Measurements from ENCODE around the gene DYNLT3.

DYNLT3 gene

GRCh38 chrX:37817176-37817575 is 30.2 kb downstream of the DYNLT3 start:
- Histone ChIP-seq H2BK15ac (ENCODE audit: low read depth, poor library complexity, severe bottlenecking) (no peak overlapping the region), H2BK5ac (ENCODE audit: low read depth, low read length, poor library complexity, severe bottlenecking) (no peak overlapping the region), H3K18ac (ENCODE audit: low read depth in 1 of 2, low read length in 2 of 2) (no peak overlapping the region), H4K91ac (ENCODE audit: low read length) (no peak overlapping the region), H3K4ac (ENCODE audit: low read depth in 1 of 2, low read length in 2 of 2) (no peak overlapping the region), H4K8ac (ENCODE audit: low read length) (no peak overlapping the region), H2BK12ac (ENCODE audit: low read length in 2 of 2) (no peak overlapping the region), H3K27me3 (ENCODE audit: control insufficient read depth in 1 of 2, insufficient read depth in 1 of 2, low read length in 2 of 2) (peaks cover 0 to 19% of the 10 kb centered on the region in 2 experiments), H2BK120ac (ENCODE audit: low read depth, low read length) (no peak overlapping the region), H3K9ac (ENCODE audit: low read length) (no peak overlapping the region), H2AK5ac (ENCODE audit: low read length, severe bottlenecking) (no peak overlapping the region), H3K9me3 (ENCODE audit: control insufficient read depth, low read length) (no peaks in the 10 kb centered on the region), H2AFZ (ENCODE audit: low read depth, low read length) (no peak overlapping the region), H3K27ac (ENCODE audit: low read length, poor library complexity, severe bottlenecking) (no peak overlapping the region), H3K36me3 (ENCODE audit: control insufficient read depth in 1 of 2, insufficient read depth in 2 of 2, low read depth in 1 of 2, low read length in 2 of 2) (no peaks in the 10 kb centered on the region), H3K14ac (ENCODE audit: low read length in 2 of 2) (no peak overlapping the region), H3K4me2 (ENCODE audit: low read length, poor library complexity, severe bottlenecking) (no peak overlapping the region), H3K79me1 (replicated peaks; ENCODE audit: low read length, poor library complexity, severe bottlenecking) (no peaks in the 10 kb centered on the region), H3K23ac (ENCODE audit: low read length in 2 of 2) (no peak overlapping the region), H3K4me3 (ENCODE audit: insufficient read depth in 1 of 2, low read depth in 1 of 2, low read length in 2 of 2) (no peak overlapping the region), H3K4me1 (ENCODE audit: control insufficient read depth, insufficient read depth, low read depth, low read length) (no peaks in the 10 kb centered on the region)
- no peak for DNase-seq
- 95% methylated on average over 2 of the region's 2 CpGs for WGBS

- no peak overlapping the region for H2BK15ac ChIP-seq (ENCODE audit: low read depth, poor library complexity, severe bottlenecking)
- H2BK120ac ChIP-seq (ENCODE audit: low read depth, low read length), result no peak overlapping the region
- no peaks in the 10 kb centered on the region for H3K9me3 ChIP-seq (ENCODE audit: control insufficient read depth, low read length)
- H3K4me1 ChIP-seq (ENCODE audit: control insufficient read depth, insufficient read depth, low read depth, low read length), result no peaks in the 10 kb centered on the region
- H3K14ac ChIP-seq (ENCODE audit: low read length in 2 of 2), result no peak overlapping the region
- no peak overlapping the region for H2AFZ ChIP-seq (ENCODE audit: low read depth, low read length)
- 89% methylated on average over 3 of the region's 4 CpGs for WGBS
- H2AK5ac ChIP-seq (ENCODE audit: low read length, severe bottlenecking), result no peak overlapping the region
- no peak overlapping the region for H3K27ac ChIP-seq (ENCODE audit: low read length, poor library complexity, severe bottlenecking)
- H4K91ac ChIP-seq (ENCODE audit: low read length), result no peak overlapping the region
- H3K4ac ChIP-seq (ENCODE audit: low read depth in 1 of 2, low read length in 2 of 2), result no peak overlapping the region
- H3K23ac ChIP-seq (ENCODE audit: low read length in 2 of 2), result no peak overlapping the region
- H3K18ac ChIP-seq (ENCODE audit: low read depth in 1 of 2, low read length in 2 of 2), result no peak overlapping the region
- no peak overlapping the region for H3K4me3 ChIP-seq (ENCODE audit: insufficient read depth in 1 of 2, low read depth in 1 of 2, low read length in 2 of 2)
- no peak for DNase-seq
- H3K9ac ChIP-seq (ENCODE audit: low read length), result no peak overlapping the region
- no peak overlapping the region for H4K8ac ChIP-seq (ENCODE audit: low read length)
- H3K27me3 ChIP-seq (ENCODE audit: control insufficient read depth in 1 of 2, insufficient read depth in 1 of 2, low read length in 2 of 2), result peaks cover 0 to 23% of the 10 kb centered on the region in 2 experiments
- H3K36me3 ChIP-seq (ENCODE audit: control insufficient read depth in 1 of 2, insufficient read depth in 2 of 2, low read depth in 1 of 2, low read length in 2 of 2), result no peaks in the 10 kb centered on the region
- no peak overlapping the region for H2BK12ac ChIP-seq (ENCODE audit: low read length in 2 of 2)
- no peak overlapping the region for H2BK5ac ChIP-seq (ENCODE audit: low read depth, low read length, poor library complexity, severe bottlenecking)
- H3K4me2 ChIP-seq (ENCODE audit: low read length, poor library complexity, severe bottlenecking), result no peak overlapping the region
- H3K79me1 ChIP-seq (replicated peaks; ENCODE audit: low read length, poor library complexity, severe bottlenecking), result no peaks in the 10 kb centered on the region
Measured at GRCh38 chrX:37816766-37817165, 30.6 kb downstream of the DYNLT3 start.

GRCh38 chrX:37815366-37815765 is 32.0 kb downstream of the DYNLT3 start:
- WGBS, result 100% methylated on average over 1 of the region's 5 CpGs
- Histone ChIP-seq H3K9ac (ENCODE audit: low read length) (no peak overlapping the region), H2BK12ac (ENCODE audit: low read length in 2 of 2) (no peak overlapping the region)

GRCh38 chrX:37813570-37813969 is 33.8 kb downstream of the DYNLT3 start:
- no peaks in the 10 kb centered on the region for H3K79me1 ChIP-seq (replicated peaks; ENCODE audit: low read length, poor library complexity, severe bottlenecking)
- no peaks in the 10 kb centered on the region for H3K4me1 ChIP-seq (ENCODE audit: control insufficient read depth, insufficient read depth, low read depth, low read length)
- no peak overlapping the region for H2BK5ac ChIP-seq (ENCODE audit: low read depth, low read length, poor library complexity, severe bottlenecking)
- no peak overlapping the region for H2AFZ ChIP-seq (ENCODE audit: low read depth, low read length)
- no peak overlapping the region for H3K4ac ChIP-seq (ENCODE audit: low read depth in 1 of 2, low read length in 2 of 2)
- H4K8ac ChIP-seq (ENCODE audit: low read length), result no peak overlapping the region
- H3K27me3 ChIP-seq (ENCODE audit: control insufficient read depth in 1 of 2, insufficient read depth in 1 of 2, low read length in 2 of 2), result peaks cover 0 to 36% of the 10 kb centered on the region in 2 experiments
- no peak overlapping the region for H3K4me2 ChIP-seq (ENCODE audit: low read length, poor library complexity, severe bottlenecking)
- H2BK120ac ChIP-seq (ENCODE audit: low read depth, low read length), result no peak overlapping the region
- H3K27ac ChIP-seq (ENCODE audit: low read length, poor library complexity, severe bottlenecking), result no peak overlapping the region
- H3K9me3 ChIP-seq (ENCODE audit: control insufficient read depth, low read length), result no peaks in the 10 kb centered on the region
- no peak overlapping the region for H3K23ac ChIP-seq (ENCODE audit: low read length in 2 of 2)
- no peak overlapping the region for H3K18ac ChIP-seq (ENCODE audit: low read depth in 1 of 2, low read length in 2 of 2)
- no peak overlapping the region for H3K14ac ChIP-seq (ENCODE audit: low read length in 2 of 2)
- no peak for DNase-seq
- no peak overlapping the region for H2AK5ac ChIP-seq (ENCODE audit: low read length, severe bottlenecking)
- WGBS, result no CpG with 5 or more reads among the region's 4 CpGs
- no peak overlapping the region for H3K9ac ChIP-seq (ENCODE audit: low read length)
- H3K4me3 ChIP-seq (ENCODE audit: insufficient read depth in 1 of 2, low read depth in 1 of 2, low read length in 2 of 2), result no peak overlapping the region
- H2BK12ac ChIP-seq (ENCODE audit: low read length in 2 of 2), result no peak overlapping the region
- H3K36me3 ChIP-seq (ENCODE audit: control insufficient read depth in 1 of 2, insufficient read depth in 2 of 2, low read depth in 1 of 2, low read length in 2 of 2), result no peaks in the 10 kb centered on the region
- H2BK15ac ChIP-seq (ENCODE audit: low read depth, poor library complexity, severe bottlenecking), result no peak overlapping the region
- no peak overlapping the region for H4K91ac ChIP-seq (ENCODE audit: low read length)

More at GRCh38 chrX:37815366-37815765, 32.0 kb downstream of the DYNLT3 start:
- no peak overlapping the region for H3K4me2 ChIP-seq (ENCODE audit: low read length, poor library complexity, severe bottlenecking)
- H3K4ac ChIP-seq (ENCODE audit: low read depth in 1 of 2, low read length in 2 of 2), result no peak overlapping the region
- H3K23ac ChIP-seq (ENCODE audit: low read length in 2 of 2), result no peak overlapping the region
- H2AFZ ChIP-seq (ENCODE audit: low read depth, low read length), result no peak overlapping the region
- H2AK5ac ChIP-seq (ENCODE audit: low read length, severe bottlenecking), result no peak overlapping the region
- H3K27me3 ChIP-seq (ENCODE audit: control insufficient read depth in 1 of 2, insufficient read depth in 1 of 2, low read length in 2 of 2), result peaks cover 0 to 28% of the 10 kb centered on the region in 2 experiments
- no peak overlapping the region for H3K4me3 ChIP-seq (ENCODE audit: insufficient read depth in 1 of 2, low read depth in 1 of 2, low read length in 2 of 2)
- no peak overlapping the region for H2BK5ac ChIP-seq (ENCODE audit: low read depth, low read length, poor library complexity, severe bottlenecking)
- no peaks in the 10 kb centered on the region for H3K36me3 ChIP-seq (ENCODE audit: control insufficient read depth in 1 of 2, insufficient read depth in 2 of 2, low read depth in 1 of 2, low read length in 2 of 2)
- H3K18ac ChIP-seq (ENCODE audit: low read depth in 1 of 2, low read length in 2 of 2), result no peak overlapping the region
- H3K14ac ChIP-seq (ENCODE audit: low read length in 2 of 2), result no peak overlapping the region
- no peak overlapping the region for H4K8ac ChIP-seq (ENCODE audit: low read length)
- H4K91ac ChIP-seq (ENCODE audit: low read length), result no peak overlapping the region
- H2BK120ac ChIP-seq (ENCODE audit: low read depth, low read length), result no peak overlapping the region
- H3K79me1 ChIP-seq (replicated peaks; ENCODE audit: low read length, poor library complexity, severe bottlenecking), result no peaks in the 10 kb centered on the region
- no peaks in the 10 kb centered on the region for H3K4me1 ChIP-seq (ENCODE audit: control insufficient read depth, insufficient read depth, low read depth, low read length)
- no peaks in the 10 kb centered on the region for H3K9me3 ChIP-seq (ENCODE audit: control insufficient read depth, low read length)
- H2BK15ac ChIP-seq (ENCODE audit: low read depth, poor library complexity, severe bottlenecking), result no peak overlapping the region
- no peak overlapping the region for H3K27ac ChIP-seq (ENCODE audit: low read length, poor library complexity, severe bottlenecking)
- no peak for DNase-seq

All from mesenchymal stem cell (in vitro differentiated cells and primary cell).